ENCODE results near the gene UBE2U. TPM values are rescaled to one million over a fixed set of nuclear protein-coding genes. Genes with fewer than 3 reads are reported as not detected.

Gene UBE2U
- total RNA-seq, 2 donors from 2014 or later, result not detected

GRCh38 chr1:64199154-64199553 lies 4.3 kb upstream of the UBE2U start:
- Histone ChIP-seq H3K9me3 (ENCODE audit: control insufficient read depth, low read length) (no peaks in the 10 kb centered on the region), H3K4me3 (ENCODE audit: low read length) (no peak overlapping the region), H3K27me3 (ENCODE audit: control insufficient read depth, insufficient read depth, low read length, poor library complexity, severe bottlenecking) (no peaks in the 10 kb centered on the region), H3K4me1 (ENCODE audit: control insufficient read depth, insufficient read depth, low read length) (no peaks in the 10 kb centered on the region), H3K36me3 (ENCODE audit: control insufficient read depth, insufficient read depth, low read length) (no peaks in the 10 kb centered on the region), H3K27ac (ENCODE audit: low read depth, low read length) (no peak overlapping the region), H3K9ac (ENCODE audit: extremely low read depth, low read length, poor library complexity, severe bottlenecking) (no peak overlapping the region)
- no peak for TF ChIP-seq CTCF (conservative IDR thresholded peaks at IDR 0.05)
- Mint-ChIP-seq H3K27me3 (ENCODE audit: insufficient read depth) (peaks cover 3% of the 10 kb centered on the region), H3K9me3 (peaks cover 10% of the 10 kb centered on the region), H3K36me3 (ENCODE audit: low read depth) (no peaks in the 10 kb centered on the region), H3K4me1 (peaks cover 3% of the 10 kb centered on the region), H3K27ac (no peak overlapping the region), H3K4me3 (no peak overlapping the region)
- DNase-seq, result no peak
- 96 to 100% methylated on average over 1 of the region's 2 CpGs for WGBS, 2 experiments (ENCODE audit: insufficient coverage in 1 of 2, insufficient read length in 1 of 2)

GRCh38 chr1:64200064-64200463 lies 3.4 kb upstream of the UBE2U start:
- Histone ChIP-seq H3K27ac (ENCODE audit: low read depth, low read length) (no peak overlapping the region), H3K9me3 (ENCODE audit: control insufficient read depth, low read length) (no peaks in the 10 kb centered on the region), H3K36me3 (ENCODE audit: control insufficient read depth, insufficient read depth, low read length) (no peaks in the 10 kb centered on the region), H3K4me3 (ENCODE audit: low read length) (no peak overlapping the region), H3K4me1 (ENCODE audit: control insufficient read depth, insufficient read depth, low read length) (no peaks in the 10 kb centered on the region), H3K9ac (ENCODE audit: extremely low read depth, low read length, poor library complexity, severe bottlenecking) (no peak overlapping the region), H3K27me3 (ENCODE audit: control insufficient read depth, insufficient read depth, low read length, poor library complexity, severe bottlenecking) (no peaks in the 10 kb centered on the region)
- Mint-ChIP-seq H3K36me3 (ENCODE audit: low read depth) (no peaks in the 10 kb centered on the region), H3K27ac (no peak overlapping the region), H3K4me1 (no peaks in the 10 kb centered on the region), H3K9me3 (peaks cover 10% of the 10 kb centered on the region), H3K27me3 (ENCODE audit: insufficient read depth) (peaks cover 3% of the 10 kb centered on the region), H3K4me3 (no peak overlapping the region)
- no peak for DNase-seq
- TF ChIP-seq CTCF (conservative IDR thresholded peaks at IDR 0.05), result no peak
- no CpG with 5 or more reads among the region's 1 CpG for WGBS, 2 experiments (ENCODE audit: insufficient coverage in 1 of 2, insufficient read length in 1 of 2)

- TF ChIP-seq CTCF (conservative IDR thresholded peaks at IDR 0.05), result peak; percentile 52
- 90% methylated on average over 2 of the region's 2 CpGs; no CpG with 5 or more reads in 1 of the 2 experiments for WGBS, 2 experiments (ENCODE audit: insufficient coverage in 1 of 2, insufficient read length in 1 of 2)
- Histone ChIP-seq H3K36me3 (ENCODE audit: control insufficient read depth, insufficient read depth, low read length) (no peaks in the 10 kb centered on the region), H3K27me3 (ENCODE audit: control insufficient read depth, insufficient read depth, low read length, poor library complexity, severe bottlenecking) (no peaks in the 10 kb centered on the region), H3K9ac (ENCODE audit: extremely low read depth, low read length, poor library complexity, severe bottlenecking) (no peak overlapping the region), H3K4me1 (ENCODE audit: control insufficient read depth, insufficient read depth, low read length) (no peaks in the 10 kb centered on the region), H3K27ac (ENCODE audit: low read depth, low read length) (no peak overlapping the region), H3K9me3 (ENCODE audit: control insufficient read depth, low read length) (no peaks in the 10 kb centered on the region), H3K4me3 (ENCODE audit: low read length) (no peak overlapping the region)
- DNase-seq, result no peak
- peaks cover 4% of the 10 kb centered on the region for H3K4me1 Mint-ChIP-seq
- no peak overlapping the region for H3K4me3 Mint-ChIP-seq
- no peaks in the 10 kb centered on the region for H3K27me3 Mint-ChIP-seq (ENCODE audit: insufficient read depth)
- no peaks in the 10 kb centered on the region for H3K9me3 Mint-ChIP-seq
- no peak overlapping the region for H3K27ac Mint-ChIP-seq
- H3K36me3 Mint-ChIP-seq (ENCODE audit: low read depth), result no peaks in the 10 kb centered on the region
These were observed 5.8 kb downstream of the UBE2U start for GRCh38 chr1:64209221-64209620.

Measured in endodermal cell (in vitro differentiated cells).